ENCODE results near the gene WDFY1. TPM values are rescaled to one million over a fixed set of nuclear protein-coding genes. Genes with fewer than 3 reads are reported as not detected.

The WDFY1 gene
- total and polyA plus RNA-seq, 9 of the 15 experiments (the other 6 are each of a cell fraction or from before 2014, with no cell fraction given): 5.4 to 27.6 (median 17.5) TPM

DNA sequence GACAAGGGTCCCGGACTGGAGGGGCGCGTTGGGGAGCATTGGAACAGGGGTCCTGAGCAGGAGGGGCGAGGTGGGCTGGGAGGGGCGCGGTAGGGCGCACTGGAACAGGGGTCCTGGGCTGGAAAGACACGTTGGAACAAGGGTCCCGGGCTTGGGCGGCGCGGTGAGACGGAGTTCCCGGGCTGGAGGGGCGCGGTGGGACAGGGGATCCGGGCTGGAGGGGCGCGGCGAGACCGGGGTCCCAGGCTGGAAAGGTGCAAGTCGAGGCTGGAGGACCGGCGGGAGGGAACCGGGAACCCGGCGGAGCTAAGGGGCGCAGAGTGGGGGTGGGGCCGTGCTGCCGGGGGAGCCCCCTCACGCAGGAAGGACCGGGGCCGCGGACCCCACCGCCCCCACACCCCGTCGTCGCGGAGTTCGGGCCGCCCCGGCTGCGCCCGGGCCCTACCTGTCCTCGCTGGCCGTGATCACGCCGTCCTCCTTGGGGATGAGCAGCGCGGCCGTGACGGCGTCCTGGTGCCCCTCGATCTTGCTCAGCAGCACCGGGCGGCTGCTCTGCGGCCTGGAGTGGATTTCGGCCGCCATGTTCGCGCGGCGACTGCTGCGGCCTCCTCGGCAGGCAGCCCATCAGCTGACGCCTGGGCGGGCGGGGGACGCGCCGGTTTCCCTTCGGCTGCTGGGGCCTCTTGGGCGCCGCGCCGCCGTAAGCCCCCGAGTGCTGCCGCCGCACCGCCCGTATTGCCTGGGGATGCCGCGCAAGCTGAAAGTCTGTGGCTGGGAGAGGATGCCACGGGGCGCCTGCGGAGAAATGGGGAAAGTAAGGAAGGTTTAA lies at the start of gene WDFY1 (continued):
- TF ChIP-seq EHMT2 (IDR thresholded peaks at IDR 0.05) (no peak), ZNF24 (IDR thresholded peaks at IDR 0.05) (no peak), ZNF408 (CRISPR knock-in tag; IDR thresholded peaks at IDR 0.05; ENCODE audit: low read depth) (no peak), COPS2 (conservative IDR thresholded peaks at IDR 0.05) (no peak), KAT2B (IDR thresholded peaks at IDR 0.05; ENCODE audit: low read depth, low read length) (no peak), TCF3 (CRISPR knock-in tag; IDR thresholded peaks at IDR 0.05) (no peak), YY1 (IDR thresholded peaks at IDR 0.05; ENCODE audit: borderline replicate concordance in 1 of 3, control insufficient read depth in 1 of 3, extremely low read depth in 1 of 3, insufficient read depth in 3 of 3, insufficient read length in 1 of 3, insufficient replicate concordance in 2 of 3, low read depth in 1 of 3, low read length in 2 of 3) (peak; percentile 58 to 96 (median 89)), LEF1 (IDR thresholded peaks at IDR 0.05) (no peak), ZNF699 (CRISPR knock-in tag; IDR thresholded peaks at IDR 0.05; ENCODE audit: insufficient replicate concordance) (no peak), TAL1 (IDR thresholded peaks at IDR 0.05) (no peak), FOXK1 (CRISPR knock-in tag; IDR thresholded peaks at IDR 0.05; ENCODE audit: borderline replicate concordance) (no peak), CHD2 (IDR thresholded peaks at IDR 0.05; ENCODE audit: low read depth, low read length) (no peak), TEAD1 (CRISPR knock-in tag; IDR thresholded peaks at IDR 0.05) (0 out of 4 replicates have a peak, but pooled peaks of 1 of the 2 experiments have one; percentile 23), ZNF232 (CRISPR knock-in tag; IDR thresholded peaks at IDR 0.05) (no peak), BRD9 (IDR thresholded peaks at IDR 0.05; ENCODE audit: low read depth, partially characterized antibody) (no peak), ZNF41 (CRISPR knock-in tag; conservative IDR thresholded peaks at IDR 0.05) (no peak), PRMT5 (CRISPR knock-in tag; IDR thresholded peaks at IDR 0.05) (no peak), THRAP3 (IDR thresholded peaks at IDR 0.05; ENCODE audit: borderline replicate concordance) (no peak), HMG20A (CRISPR knock-in tag; conservative IDR thresholded peaks at IDR 0.05) (no peak), MAFF (IDR thresholded peaks at IDR 0.05; ENCODE audit: low read length) (no peak), EGR1 (conservative IDR thresholded peaks at IDR 0.05) (peak; percentile 79), ZBTB17 (CRISPR knock-in tag; IDR thresholded peaks at IDR 0.05) (peak; percentile 62; the same call in 1 of the 2 replicates), HMGN3 (IDR thresholded peaks at IDR 0.05; ENCODE audit: borderline replicate concordance, extremely low read depth, insufficient read length, low read depth, low read length) (peak; percentile 92), U2AF2 (optimal IDR thresholded peaks at IDR 0.05; ENCODE audit: low read depth, low read length) (no peak)
- TF ChIP-seq, protein P1, sequence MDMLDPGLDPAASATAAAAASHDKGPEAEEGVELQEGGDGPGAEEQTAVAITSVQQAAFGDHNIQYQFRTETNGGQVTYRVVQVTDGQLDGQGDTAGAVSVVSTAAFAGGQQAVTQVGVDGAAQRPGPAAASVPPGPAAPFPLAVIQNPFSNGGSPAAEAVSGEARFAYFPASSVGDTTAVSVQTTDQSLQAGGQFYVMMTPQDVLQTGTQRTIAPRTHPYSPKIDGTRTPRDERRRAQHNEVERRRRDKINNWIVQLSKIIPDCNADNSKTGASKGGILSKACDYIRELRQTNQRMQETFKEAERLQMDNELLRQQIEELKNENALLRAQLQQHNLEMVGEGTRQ (CRISPR knock-in tag; IDR thresholded peaks at IDR 0.05): peak; percentile 72
- TF ChIP-seq, protein P2, sequence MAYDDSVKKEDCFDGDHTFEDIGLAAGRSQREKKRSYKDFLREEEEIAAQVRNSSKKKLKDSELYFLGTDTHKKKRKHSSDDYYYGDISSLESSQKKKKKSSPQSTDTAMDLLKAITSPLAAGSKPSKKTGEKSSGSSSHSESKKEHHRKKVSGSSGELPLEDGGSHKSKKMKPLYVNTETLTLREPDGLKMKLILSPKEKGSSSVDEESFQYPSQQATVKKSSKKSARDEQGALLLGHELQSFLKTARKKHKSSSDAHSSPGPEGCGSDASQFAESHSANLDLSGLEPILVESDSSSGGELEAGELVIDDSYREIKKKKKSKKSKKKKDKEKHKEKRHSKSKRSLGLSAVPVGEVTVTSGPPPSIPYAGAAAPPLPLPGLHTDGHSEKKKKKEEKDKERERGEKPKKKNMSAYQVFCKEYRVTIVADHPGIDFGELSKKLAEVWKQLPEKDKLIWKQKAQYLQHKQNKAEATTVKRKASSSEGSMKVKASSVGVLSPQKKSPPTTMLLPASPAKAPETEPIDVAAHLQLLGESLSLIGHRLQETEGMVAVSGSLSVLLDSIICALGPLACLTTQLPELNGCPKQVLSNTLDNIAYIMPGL (CRISPR knock-in tag; IDR thresholded peaks at IDR 0.05): no peak
- TF ChIP-seq, protein P3, sequence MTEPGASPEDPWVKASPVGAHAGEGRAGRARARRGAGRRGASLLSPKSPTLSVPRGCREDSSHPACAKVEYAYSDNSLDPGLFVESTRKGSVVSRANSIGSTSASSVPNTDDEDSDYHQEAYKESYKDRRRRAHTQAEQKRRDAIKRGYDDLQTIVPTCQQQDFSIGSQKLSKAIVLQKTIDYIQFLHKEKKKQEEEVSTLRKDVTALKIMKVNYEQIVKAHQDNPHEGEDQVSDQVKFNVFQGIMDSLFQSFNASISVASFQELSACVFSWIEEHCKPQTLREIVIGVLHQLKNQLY (CRISPR knock-in tag; conservative IDR thresholded peaks at IDR 0.05): no peak

Measured in K562 (cell line).